ENCODE data around the gene NME7.

GRCh38 chr1:169094897-169095569 is 272.6 kb downstream of the NME7 start:
- TF ChIP-seq CTCF (IDR thresholded peaks at IDR 0.05 in 8 of 11, conservative IDR thresholded peaks at IDR 0.05 in 3 of 11) (no peak), POLR2AphosphoS5 (IDR thresholded peaks at IDR 0.05) (no peak), POLR2A (IDR thresholded peaks at IDR 0.05) (no peak)
